Ascending aorta (tissue), 2 donors: Measurements from ENCODE around the gene NAT9. TPM values are rescaled to one million over a fixed set of nuclear protein-coding genes. Genes with fewer than 3 reads are reported as not detected.

Experiments
- DNase-seq, 2 donors: peaks; one replicate each; pipeline ENCODE4 v3.0.0-alpha.2; 2019; ENCODE audit warnings: low spot score in 2 of 2
- H3K27ac ChIP-seq, 2 donors: fragments of 200-600 bp; sonication (generic); one replicate each; pipeline ENCODE4 v1.5.1; 2016 to 2017; ENCODE audit warnings: mild to moderate bottlenecking in 1 of 2
- H3K27me3 ChIP-seq: fragments of 200-600 bp; sonication (generic); one replicate; pipeline ENCODE4 v1.5.1; 2017
- H3K36me3 ChIP-seq, 2 donors: fragments of 200-600 bp; sonication (generic); one replicate each; pipeline ENCODE4 v1.5.1; 2016
- H3K4me1 ChIP-seq, 2 donors: fragments of 200-600 bp; sonication (generic); one replicate each; pipeline ENCODE4 v1.5.1; 2016 to 2017; ENCODE audit warnings: mild to moderate bottlenecking in 1 of 2
- H3K4me3 ChIP-seq, 2 donors: fragments of 200-600 bp; sonication (generic); one replicate each; pipeline ENCODE4 v1.5.1; 2016 to 2017; ENCODE audit warnings: mild to moderate bottlenecking in 1 of 2
- H3K9me3 ChIP-seq, 2 donors: fragments of 200-600 bp; sonication (generic); one replicate each; pipeline ENCODE4 v1.5.1; 2016
- CTCF ChIP-seq, 3 experiments: fragments of 200-600 bp in 2 of 3; fragments of 450-650 bp in 1 of 3; sonication (generic) in 2 of 3; IDR thresholded peaks; one replicate each; pipeline ENCODE4 v1.5.1; 2016 to 2019; ENCODE audit warnings: antibody characterized with exemption in 3 of 3, mild to moderate bottlenecking in 1 of 3, moderate library complexity in 1 of 3
- intact Hi-C: fragments of 100-400 bp; cut with DNase I; formaldehyde crosslinking; loops from one replicate; pipeline ENCODE4 v1.15.1; 2023
- total RNA-seq: library from RNA; depleted of rRNA; stranded (reverse); fragments of >200 nt; gene quantifications from one replicate; pipeline ENCODE4 v1.1.0, GENCODE V29; 2016

The NAT9 gene
- total RNA-seq, 1 donor from 2014 or later: 13.3 TPM

GRCh38 chr17:74725111-74725510 lies 51.0 kb downstream of the NAT9 start:
- Histone ChIP-seq H3K9me3 (no peaks in the 10 kb centered on the region), H3K27me3 (no peaks in the 10 kb centered on the region), H3K4me1 (no peaks in the 10 kb centered on the region), H3K36me3 (no peaks in the 10 kb centered on the region), H3K4me3 (no peak overlapping the region), H3K27ac (no peak overlapping the region)
- DNase-seq: no peak
- intact Hi-C loops: no loop called here
- no peak for TF ChIP-seq CTCF (IDR thresholded peaks at IDR 0.05)

DNA sequence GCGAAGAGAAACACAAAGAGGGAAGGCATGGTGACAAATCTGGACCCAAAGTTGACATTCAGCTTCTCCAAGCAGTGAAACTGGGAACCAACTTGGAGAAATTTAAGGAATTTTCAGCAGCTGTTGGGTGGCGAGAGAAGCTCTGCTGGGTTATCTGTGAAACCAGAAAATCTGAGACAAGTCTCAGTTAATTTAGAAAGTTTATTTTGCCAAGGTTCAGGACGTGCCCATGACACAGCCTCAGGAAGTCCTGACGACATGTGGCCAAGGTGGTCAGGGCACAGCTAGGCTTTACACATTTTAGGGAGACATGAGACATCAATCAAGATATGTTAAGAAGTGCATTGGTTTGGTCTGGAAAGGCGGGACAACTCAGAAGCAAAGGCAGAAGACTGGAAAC lies 52.3 kb downstream of the NAT9 start:
- no peak for TF ChIP-seq CTCF (IDR thresholded peaks at IDR 0.05)
- no peaks in the 10 kb centered on the region for H3K9me3 ChIP-seq
- H3K4me1 ChIP-seq: no peaks in the 10 kb centered on the region
- H3K36me3 ChIP-seq: no peaks in the 10 kb centered on the region
- no peak overlapping the region for H3K4me3 ChIP-seq
- H3K27ac ChIP-seq: no peak overlapping the region
- H3K27me3 ChIP-seq: no peaks in the 10 kb centered on the region
- DNase-seq: no peak
- intact Hi-C loops: no loop called here

DNA sequence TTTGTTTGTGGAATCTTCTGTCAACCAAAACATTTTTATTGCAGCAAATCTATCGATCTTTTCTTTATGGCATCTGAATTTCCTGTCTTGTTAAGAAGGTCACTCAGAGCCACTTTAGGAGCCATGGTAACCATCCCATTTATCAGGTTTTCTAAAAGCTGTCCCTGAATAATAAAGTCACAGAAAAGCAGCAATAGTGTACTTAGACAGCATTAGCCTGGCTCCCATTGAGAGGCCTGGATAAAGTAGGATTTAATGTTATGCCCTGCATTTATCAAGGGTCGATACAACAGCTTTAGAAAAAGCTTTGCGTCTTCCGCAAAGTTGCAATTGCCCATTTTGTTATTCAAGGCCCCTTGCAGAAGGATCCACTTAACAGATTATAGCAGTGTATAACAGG lies 53.4 kb downstream of the NAT9 start:
- Histone ChIP-seq H3K4me1 (no peaks in the 10 kb centered on the region), H3K27me3 (no peaks in the 10 kb centered on the region), H3K9me3 (no peaks in the 10 kb centered on the region), H3K27ac (no peak overlapping the region), H3K36me3 (no peaks in the 10 kb centered on the region), H3K4me3 (no peak overlapping the region)
- no peak for DNase-seq
- TF ChIP-seq CTCF (IDR thresholded peaks at IDR 0.05): no peak
- intact Hi-C loops: no loop called here

Other genes starting within 250 kb of the NAT9 start
- gene CD300LB, start 244.9 kb downstream of the NAT9 start, total RNA-seq: not detected
- gene CD300C, start 230.2 kb downstream of the NAT9 start, total RNA-seq: not detected
- gene CD300H, start 208.8 kb downstream of the NAT9 start, total RNA-seq: not detected
- not detected for gene CD300LD, start 184.1 kb downstream of the NAT9 start, total RNA-seq
- 0.21 TPM for gene CD300E, start 152.6 kb downstream of the NAT9 start, total RNA-seq
- gene CD300LF, start 63.4 kb downstream of the NAT9 start, total RNA-seq: not detected
- gene RAB37, start 39.1 kb downstream of the NAT9 start, total RNA-seq: 0.32 TPM
- 81.8 TPM for gene NHERF1, start 27.7 kb downstream of the NAT9 start, total RNA-seq
- gene GRIN2C, start 83.5 kb upstream of the NAT9 start, total RNA-seq: not detected
- 93.1 TPM for gene FDXR, start 96.6 kb upstream of the NAT9 start, total RNA-seq
- gene FADS6, start 117.3 kb upstream of the NAT9 start, total RNA-seq: not detected
- not detected for gene USH1G, start 146.9 kb upstream of the NAT9 start, total RNA-seq
- not detected for gene OTOP2, start 147.9 kb upstream of the NAT9 start, total RNA-seq
- gene OTOP3, start 159.6 kb upstream of the NAT9 start, total RNA-seq: not detected
- 103 TPM for gene HID1, start 196.4 kb upstream of the NAT9 start, total RNA-seq
- gene CDR2L, start 211.3 kb upstream of the NAT9 start, total RNA-seq: 54.7 TPM
- gene MRPL58, start 236.3 kb upstream of the NAT9 start, total RNA-seq: 14.5 TPM